ENCODE results near the gene CELF2. TPM values are rescaled to one million over a fixed set of nuclear protein-coding genes. Genes with fewer than 3 reads are reported as not detected.

Gene CELF2
- total RNA-seq, 6 donors from 2014 or later = 82.7 to 193 (median 120) TPM

- peaks cover 0 to 21% (median 12%) of the 10 kb centered on the region in 4 donors for H3K4me1 ChIP-seq
- no peak for ATAC-seq (ENCODE audit: low FRiP score in 2 of 2)
- H3K4me3 ChIP-seq = no peak overlapping the region
- no peak overlapping the region for H3K27ac ChIP-seq
- H3K27me3 ChIP-seq = no peaks in the 10 kb centered on the region
- peak in 1 of 2 donors; percentile 47 for DNase-seq
- no peak for TF ChIP-seq EP300 (IDR thresholded peaks at IDR 0.05)
- no peak for TF ChIP-seq POLR2AphosphoS5 (IDR thresholded peaks at IDR 0.05)
- no peak for TF ChIP-seq CTCF (IDR thresholded peaks at IDR 0.05)
- H3K36me3 ChIP-seq = peaks cover 0 to 17% (median 3%) of the 10 kb centered on the region in 4 donors
- 87 to 95% methylated on average over 10 of the region's 10 CpGs for WGBS, 2 donors
- H3K9me3 ChIP-seq = no peaks in the 10 kb centered on the region
These were observed 196.7 kb downstream of the CELF2 start for GRCh38 chr10:11214407-11214806.

- H3K4me1 ChIP-seq = peaks cover 0 to 13% (median 5%) of the 10 kb centered on the region in 4 donors
- 74 to 83% methylated on average over 4 of the region's 4 CpGs for WGBS, 2 donors
- no peak for ATAC-seq (ENCODE audit: low FRiP score in 2 of 2)
- no peak for DNase-seq
- H3K36me3 ChIP-seq = peaks cover 0 to 17% (median 3%) of the 10 kb centered on the region in 4 donors
- H3K27me3 ChIP-seq = no peaks in the 10 kb centered on the region
- no peak overlapping the region for H3K4me3 ChIP-seq
- no peak overlapping the region for H3K27ac ChIP-seq
- no peak for TF ChIP-seq EP300 (IDR thresholded peaks at IDR 0.05)
- TF ChIP-seq POLR2AphosphoS5 (IDR thresholded peaks at IDR 0.05) = no peak
- no peak for TF ChIP-seq CTCF (IDR thresholded peaks at IDR 0.05)
- TF ChIP-seq POLR2A (IDR thresholded peaks at IDR 0.05) = no peak
- H3K9me3 ChIP-seq = no peaks in the 10 kb centered on the region
These were observed 197.8 kb downstream of the CELF2 start for GRCh38 chr10:11215471-11215870.

- Histone ChIP-seq H3K9me3 (no peaks in the 10 kb centered on the region), H3K4me3 (no peak overlapping the region), H3K27me3 (no peaks in the 10 kb centered on the region), H3K27ac (no peak overlapping the region), H3K4me1 (peaks cover 0 to 7% (median 0%) of the 10 kb centered on the region in 4 donors), H3K36me3 (peaks cover 0 to 17% (median 6%) of the 10 kb centered on the region in 4 donors)
- no peak for TF ChIP-seq POLR2AphosphoS5 (IDR thresholded peaks at IDR 0.05)
- TF ChIP-seq EP300 (IDR thresholded peaks at IDR 0.05) = no peak
- no peak for TF ChIP-seq CTCF (IDR thresholded peaks at IDR 0.05)
- TF ChIP-seq POLR2A (IDR thresholded peaks at IDR 0.05) = no peak
- DNase-seq (no peak), ATAC-seq (ENCODE audit: low FRiP score in 2 of 2) (no peak)
- 95% methylated on average over 3 of the region's 3 CpGs for WGBS, 2 donors
These were observed 199.8 kb downstream of the CELF2 start for GRCh38 chr10:11217521-11217920.

- WGBS, 2 donors = 76 to 77% methylated on average over 5 of the region's 5 CpGs
- Histone ChIP-seq H3K4me3 (no peak overlapping the region), H3K9me3 (no peaks in the 10 kb centered on the region), H3K27me3 (no peaks in the 10 kb centered on the region), H3K27ac (no peak overlapping the region), H3K36me3 (peaks cover 0 to 17% (median 6%) of the 10 kb centered on the region in 4 donors), H3K4me1 (peaks cover 0 to 3% (median 0%) of the 10 kb centered on the region in 4 donors)
- ATAC-seq (ENCODE audit: low FRiP score in 2 of 2) = no peak
- no peak for TF ChIP-seq POLR2A (IDR thresholded peaks at IDR 0.05)
- no peak for TF ChIP-seq CTCF (IDR thresholded peaks at IDR 0.05)
- no peak for DNase-seq
These were observed 200.7 kb downstream of the CELF2 start for GRCh38 chr10:11218395-11218794.

GRCh38 chr10:11219431-11219830 lies 201.8 kb downstream of the CELF2 start:
- WGBS, 2 donors = 86 to 88% methylated on average over 3 of the region's 3 CpGs
- TF ChIP-seq CTCF (IDR thresholded peaks at IDR 0.05) = no peak
- TF ChIP-seq POLR2AphosphoS5 (IDR thresholded peaks at IDR 0.05) = no peak
- TF ChIP-seq POLR2A (IDR thresholded peaks at IDR 0.05) = no peak
- TF ChIP-seq EP300 (IDR thresholded peaks at IDR 0.05) = no peak
- DNase-seq (no peak), ATAC-seq (ENCODE audit: low FRiP score in 2 of 2) (no peak)
- H3K4me1 ChIP-seq = peaks cover 0 to 3% (median 0%) of the 10 kb centered on the region in 4 donors
- no peak overlapping the region for H3K4me3 ChIP-seq
- no peak overlapping the region for H3K27ac ChIP-seq
- H3K36me3 ChIP-seq = peaks cover 0 to 17% (median 6%) of the 10 kb centered on the region in 4 donors
- H3K9me3 ChIP-seq = no peaks in the 10 kb centered on the region
- H3K27me3 ChIP-seq = no peaks in the 10 kb centered on the region
